A673 (cell line): ENCODE measurements around the gene C18orf32. TPM values are rescaled to one million over a fixed set of nuclear protein-coding genes. Genes with fewer than 3 reads are reported as not detected.

Experiments used
- BruUV-seq: library from RNA; stranded (reverse); fragments of 400-500 nt; replicated peaks from 2 replicates; lab custom pipeline; 2021; lab: Mats Ljungman, UMichigan
- CTCF ChIA-PET: fragments of 300-600 bp; sonication (Branson Sonifier 250); formaldehyde crosslinking; loops from one replicate; lab custom pipeline; 2022; ENCODE audit warnings: antibody characterized with exemption; lab: Charles Lee
- POLR2A ChIA-PET: fragments of 300-600 bp; sonication (Branson Sonifier 250); formaldehyde crosslinking; loops from one replicate; lab custom pipeline; 2022; ENCODE audit warnings: antibody characterized with exemption; ENCODE audit not compliant: low non-redundant PET; lab: Charles Lee
- DNase-seq: peaks from one replicate; pipeline ENCODE4 v3.0.0-alpha.2; 2015; ENCODE audit warnings: low spot score
- H3K27ac ChIP-seq: fragments of 200-600 bp; sonication (generic); 2 replicates; pipeline ENCODE4 v1.5.1; 2016; ENCODE audit warnings: mixed run types, low read depth, mild to moderate bottlenecking, mixed read lengths, antibody characterized with exemption, low read length; ENCODE audit not compliant: poor library complexity, severe bottlenecking
- H3K27me3 ChIP-seq: fragments of 200-600 bp; sonication (generic); replicated peaks from 2 replicates; pipeline ENCODE4 v1.6.1; 2017; ENCODE audit warnings: mixed run types, low read depth, mild to moderate bottlenecking, mixed read lengths, antibody characterized with exemption, low read length; ENCODE audit not compliant: insufficient read depth, poor library complexity
- H3K36me3 ChIP-seq: fragments of 200-600 bp; sonication (generic); 2 replicates; pipeline ENCODE4 v1.6.1; 2016; ENCODE audit warnings: mixed run types, mild to moderate bottlenecking, mixed read lengths, antibody characterized with exemption, low read length; ENCODE audit not compliant: insufficient read depth, poor library complexity, severe bottlenecking
- H3K4me1 ChIP-seq: fragments of 200-600 bp; sonication (generic); 2 replicates; pipeline ENCODE4 v1.6.1; 2017; ENCODE audit warnings: mixed run types, mild to moderate bottlenecking, mixed read lengths, antibody characterized with exemption, low read length; ENCODE audit not compliant: insufficient read depth, poor library complexity, severe bottlenecking
- H3K4me3 ChIP-seq: fragments of 200-600 bp; sonication (generic); 2 replicates; pipeline ENCODE4 v1.5.1; 2016; ENCODE audit warnings: low read depth, mixed run types, mild to moderate bottlenecking, mixed read lengths, low read length; ENCODE audit not compliant: poor library complexity, severe bottlenecking
- H3K9me3 ChIP-seq: fragments of 200-600 bp; sonication (generic); 2 replicates; pipeline ENCODE4 v1.6.1; 2016; ENCODE audit warnings: mixed run types, low read depth, mild to moderate bottlenecking, mixed read lengths, antibody characterized with exemption, low read length; ENCODE audit not compliant: poor library complexity, severe bottlenecking
- EZH2 ChIP-seq: fragments of 200-600 bp; sonication (generic); IDR thresholded peaks from 2 replicates; pipeline ENCODE4 v1.6.1; 2017; ENCODE audit warnings: borderline replicate concordance, low read depth, mild to moderate bottlenecking, mixed read lengths, antibody characterized with exemption, low read length; ENCODE audit not compliant: poor library complexity, severe bottlenecking
- intact Hi-C: fragments of 100-400 bp; cut with micrococcal nuclease; formaldehyde crosslinking; loops from one replicate; pipeline ENCODE4 v1.10.0; 2022; ENCODE audit not compliant: unreplicated experiment
- total RNA-seq: library from RNA; stranded (reverse); gene quantifications from 2 replicates; pipeline ENCODE4 v1.2.3, GENCODE V29; 2021
- TF ChIP-seq, protein P1 (sequence below): fragments of 300-800, 200-600 bp; sonication (generic); conservative IDR thresholded peaks from 2 replicates; pipeline ENCODE4 v1.5.1; 2017; ENCODE audit warnings: low read depth, mild to moderate bottlenecking, antibody characterized with exemption, low read length, moderate library complexity, mixed read lengths

C18orf32 gene
- total RNA-seq, 1 experiment from 2014 or later, result 43.8 TPM

DNA sequence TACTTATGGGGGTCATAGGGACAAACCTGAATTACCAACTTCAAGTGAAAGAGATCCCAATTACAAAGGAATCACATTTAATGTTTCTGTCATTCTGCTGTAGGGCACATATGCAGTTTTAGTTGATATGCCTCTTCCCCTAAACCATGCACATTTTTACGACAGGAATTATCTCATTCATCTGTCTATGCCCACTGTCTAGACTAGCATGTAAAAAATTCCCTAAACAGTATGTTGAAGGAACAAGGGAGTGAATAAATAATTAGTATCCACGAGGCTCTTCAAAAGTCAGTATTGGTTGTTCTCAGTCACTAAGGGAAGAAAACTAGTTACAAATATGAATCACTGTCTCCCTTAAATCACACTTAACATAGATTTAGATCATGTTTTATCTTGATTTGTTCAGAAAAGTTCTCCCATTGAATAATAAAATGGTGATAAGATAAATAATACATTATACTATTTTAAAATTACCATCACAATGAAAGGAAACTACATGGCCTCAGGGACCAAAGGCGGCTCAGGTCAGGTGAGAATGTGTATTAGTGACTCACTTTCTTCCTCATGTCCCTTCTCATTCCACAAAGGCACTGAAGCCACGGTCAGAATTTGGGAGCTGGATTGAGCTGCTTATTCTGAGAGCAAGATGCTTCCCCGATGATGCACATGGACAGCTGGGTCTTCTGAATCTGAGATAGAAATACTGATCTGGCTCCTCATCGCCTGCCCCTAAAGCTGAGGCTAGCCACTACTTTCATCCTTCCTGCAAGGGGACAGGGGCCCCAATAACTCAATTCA, 55.7 kb downstream of the C18orf32 start:
- Histone ChIP-seq H3K27ac (no peak overlapping the region), H3K27me3 (no peaks in the 10 kb centered on the region), H3K4me3 (no peak overlapping the region), H3K36me3 (no peaks in the 10 kb centered on the region), H3K4me1 (peaks cover 7% of the 10 kb centered on the region), H3K9me3 (no peaks in the 10 kb centered on the region)
- BruUV-seq, result no TSS peak
- intact Hi-C loops, result no loop called here
- POLR2A ChIA-PET, result no interaction called here
- TF ChIP-seq EZH2, result no peak
- TF ChIP-seq, protein P1, sequence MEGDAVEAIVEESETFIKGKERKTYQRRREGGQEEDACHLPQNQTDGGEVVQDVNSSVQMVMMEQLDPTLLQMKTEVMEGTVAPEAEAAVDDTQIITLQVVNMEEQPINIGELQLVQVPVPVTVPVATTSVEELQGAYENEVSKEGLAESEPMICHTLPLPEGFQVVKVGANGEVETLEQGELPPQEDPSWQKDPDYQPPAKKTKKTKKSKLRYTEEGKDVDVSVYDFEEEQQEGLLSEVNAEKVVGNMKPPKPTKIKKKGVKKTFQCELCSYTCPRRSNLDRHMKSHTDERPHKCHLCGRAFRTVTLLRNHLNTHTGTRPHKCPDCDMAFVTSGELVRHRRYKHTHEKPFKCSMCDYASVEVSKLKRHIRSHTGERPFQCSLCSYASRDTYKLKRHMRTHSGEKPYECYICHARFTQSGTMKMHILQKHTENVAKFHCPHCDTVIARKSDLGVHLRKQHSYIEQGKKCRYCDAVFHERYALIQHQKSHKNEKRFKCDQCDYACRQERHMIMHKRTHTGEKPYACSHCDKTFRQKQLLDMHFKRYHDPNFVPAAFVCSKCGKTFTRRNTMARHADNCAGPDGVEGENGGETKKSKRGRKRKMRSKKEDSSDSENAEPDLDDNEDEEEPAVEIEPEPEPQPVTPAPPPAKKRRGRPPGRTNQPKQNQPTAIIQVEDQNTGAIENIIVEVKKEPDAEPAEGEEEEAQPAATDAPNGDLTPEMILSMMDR, result no peak
- CTCF ChIA-PET, result no interaction called here
- DNase-seq, result no peak

Other genes starting within 250 kb of the C18orf32 start
- 56.2 and 63.2 TPM in 2 replicates for gene DYM, start 26.6 kb downstream of the C18orf32 start, total RNA-seq
- gene RPL17, start 5.2 kb upstream of the C18orf32 start, total RNA-seq, result 1,734 and 1,770 TPM in 2 replicates
- gene LIPG, start 74.8 kb upstream of the C18orf32 start, total RNA-seq, result 5.8 and 8.4 TPM in 2 replicates